ENCODE data around the gene SIX4.

DNA sequence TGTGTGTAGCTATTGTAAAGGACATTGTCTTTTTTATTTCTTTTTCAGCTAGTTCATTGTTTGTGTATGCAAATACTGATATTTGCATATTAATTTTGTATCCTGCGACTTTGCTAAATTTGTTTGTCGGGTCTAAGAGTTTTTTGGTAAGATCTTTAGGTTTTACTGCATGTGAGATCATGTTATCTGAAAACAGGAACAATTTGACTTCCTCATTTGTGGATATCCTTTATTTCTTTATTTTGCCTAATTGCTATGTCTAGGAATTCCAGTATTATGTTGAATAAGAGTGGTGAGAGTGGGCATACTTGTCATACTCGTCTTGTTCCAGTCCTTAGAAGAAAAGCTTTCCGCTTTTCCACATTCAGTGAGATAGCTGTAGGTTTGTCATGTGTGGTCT is 28.8 kb downstream of the SIX4 start:
- TF ChIP-seq, protein P1, sequence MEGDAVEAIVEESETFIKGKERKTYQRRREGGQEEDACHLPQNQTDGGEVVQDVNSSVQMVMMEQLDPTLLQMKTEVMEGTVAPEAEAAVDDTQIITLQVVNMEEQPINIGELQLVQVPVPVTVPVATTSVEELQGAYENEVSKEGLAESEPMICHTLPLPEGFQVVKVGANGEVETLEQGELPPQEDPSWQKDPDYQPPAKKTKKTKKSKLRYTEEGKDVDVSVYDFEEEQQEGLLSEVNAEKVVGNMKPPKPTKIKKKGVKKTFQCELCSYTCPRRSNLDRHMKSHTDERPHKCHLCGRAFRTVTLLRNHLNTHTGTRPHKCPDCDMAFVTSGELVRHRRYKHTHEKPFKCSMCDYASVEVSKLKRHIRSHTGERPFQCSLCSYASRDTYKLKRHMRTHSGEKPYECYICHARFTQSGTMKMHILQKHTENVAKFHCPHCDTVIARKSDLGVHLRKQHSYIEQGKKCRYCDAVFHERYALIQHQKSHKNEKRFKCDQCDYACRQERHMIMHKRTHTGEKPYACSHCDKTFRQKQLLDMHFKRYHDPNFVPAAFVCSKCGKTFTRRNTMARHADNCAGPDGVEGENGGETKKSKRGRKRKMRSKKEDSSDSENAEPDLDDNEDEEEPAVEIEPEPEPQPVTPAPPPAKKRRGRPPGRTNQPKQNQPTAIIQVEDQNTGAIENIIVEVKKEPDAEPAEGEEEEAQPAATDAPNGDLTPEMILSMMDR (IDR thresholded peaks at IDR 0.05), result no peak
- no peak for TF ChIP-seq POLR2A (IDR thresholded peaks at IDR 0.05)
